ENCODE results near the gene DMXL1. TPM values are rescaled to one million over a fixed set of nuclear protein-coding genes. Genes with fewer than 3 reads are reported as not detected.

The DMXL1 gene
- total RNA-seq, 1 experiment from 2014 or later, result 107 TPM

DNA sequence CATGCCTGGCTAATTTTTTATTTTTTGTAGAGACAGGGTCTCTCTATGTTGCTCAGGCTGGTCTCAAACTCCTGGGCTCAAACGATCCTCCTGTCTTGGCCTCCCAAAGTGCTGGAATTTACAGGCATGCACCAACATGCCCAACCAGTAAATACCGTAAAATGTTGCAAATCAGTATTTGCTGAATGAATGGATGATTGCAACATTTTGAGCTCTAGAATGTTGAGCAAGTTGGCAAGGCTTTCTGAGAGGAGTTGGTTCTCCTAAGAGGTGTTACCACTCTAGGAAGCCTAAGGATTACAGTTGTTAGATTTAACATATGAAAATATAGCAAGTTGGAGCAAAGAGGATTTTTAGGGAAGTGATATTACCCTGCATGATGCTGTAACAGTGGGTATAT lies 15.6 kb upstream of the DMXL1 start:
- no peak overlapping the region for H3K4me2 ChIP-seq (ENCODE audit: low read depth, low read length, poor library complexity, severe bottlenecking)
- no peaks in the 10 kb centered on the region for H3K27me3 ChIP-seq (ENCODE audit: low read length)
- H3K4me3 ChIP-seq (ENCODE audit: low read length), result no peak overlapping the region
- H4K20me1 ChIP-seq (ENCODE audit: insufficient read depth, low read depth, low read length), result no peaks in the 10 kb centered on the region
- H3K79me2 ChIP-seq (ENCODE audit: low read length), result no peaks in the 10 kb centered on the region
- no peaks in the 10 kb centered on the region for H3K9me3 ChIP-seq (ENCODE audit: low read length)
- no peak overlapping the region for H3K9ac ChIP-seq (ENCODE audit: low read length)
- H3K9me2 ChIP-seq (replicated peaks; ENCODE audit: insufficient read depth, low read length), result no peaks in the 10 kb centered on the region
- DNase-seq, result no peak
- no peak overlapping the region for H2AFZ ChIP-seq (ENCODE audit: low read length)
- no peak overlapping the region for H3K27ac ChIP-seq (ENCODE audit: low read length)
- no peaks in the 10 kb centered on the region for H3K36me3 ChIP-seq (ENCODE audit: insufficient read depth, low read length)
- peaks cover 8% of the 10 kb centered on the region for H3K4me1 ChIP-seq (ENCODE audit: low read length)

GRCh38 chr5:119058979-119059529 lies 11.8 kb upstream of the DMXL1 start:
- Histone ChIP-seq H3K4me2 (ENCODE audit: low read depth, low read length, poor library complexity, severe bottlenecking) (no peak overlapping the region), H3K4me1 (ENCODE audit: low read length) (peaks cover 8% of the 10 kb centered on the region), H3K9ac (ENCODE audit: low read length) (no peak overlapping the region), H3K9me2 (replicated peaks; ENCODE audit: insufficient read depth, low read length) (no peaks in the 10 kb centered on the region), H3K27me3 (ENCODE audit: low read length) (no peaks in the 10 kb centered on the region), H3K79me2 (ENCODE audit: low read length) (no peaks in the 10 kb centered on the region), H3K27ac (ENCODE audit: low read length) (no peak overlapping the region), H3K36me3 (ENCODE audit: insufficient read depth, low read length) (no peaks in the 10 kb centered on the region), H2AFZ (ENCODE audit: low read length) (no peak overlapping the region), H4K20me1 (ENCODE audit: insufficient read depth, low read depth, low read length) (no peaks in the 10 kb centered on the region), H3K4me3 (ENCODE audit: low read length) (no peak overlapping the region), H3K9me3 (ENCODE audit: low read length) (no peaks in the 10 kb centered on the region)
- DNase-seq, result no peak

GRCh38 chr5:119059740-119060255 lies 11.1 kb upstream of the DMXL1 start:
- 0 out of 2 replicates have a peak overlapping the region, but pooled peaks have one; percentile 12 for H2AFZ ChIP-seq (ENCODE audit: low read length)
- peaks cover 8% of the 10 kb centered on the region for H3K4me1 ChIP-seq (ENCODE audit: low read length)
- H3K4me2 ChIP-seq (ENCODE audit: low read depth, low read length, poor library complexity, severe bottlenecking), result peak overlapping the region; percentile 35
- DNase-seq, result no peak
- H3K27ac ChIP-seq (ENCODE audit: low read length), result no peak overlapping the region
- H3K36me3 ChIP-seq (ENCODE audit: insufficient read depth, low read length), result no peaks in the 10 kb centered on the region
- H4K20me1 ChIP-seq (ENCODE audit: insufficient read depth, low read depth, low read length), result no peaks in the 10 kb centered on the region
- no peak overlapping the region for H3K4me3 ChIP-seq (ENCODE audit: low read length)
- no peak overlapping the region for H3K9ac ChIP-seq (ENCODE audit: low read length)
- no peaks in the 10 kb centered on the region for H3K79me2 ChIP-seq (ENCODE audit: low read length)
- H3K9me2 ChIP-seq (replicated peaks; ENCODE audit: insufficient read depth, low read length), result no peaks in the 10 kb centered on the region
- H3K27me3 ChIP-seq (ENCODE audit: low read length), result no peaks in the 10 kb centered on the region
- no peaks in the 10 kb centered on the region for H3K9me3 ChIP-seq (ENCODE audit: low read length)

GRCh38 chr5:119063579-119064379 lies 7.1 kb upstream of the DMXL1 start:
- no peaks in the 10 kb centered on the region for H3K27me3 ChIP-seq (ENCODE audit: low read length)
- H3K4me2 ChIP-seq (ENCODE audit: low read depth, low read length, poor library complexity, severe bottlenecking), result no peak overlapping the region
- no peaks in the 10 kb centered on the region for H3K9me2 ChIP-seq (replicated peaks; ENCODE audit: insufficient read depth, low read length)
- H3K27ac ChIP-seq (ENCODE audit: low read length), result no peak overlapping the region
- H4K20me1 ChIP-seq (ENCODE audit: insufficient read depth, low read depth, low read length), result no peaks in the 10 kb centered on the region
- peaks cover 8% of the 10 kb centered on the region for H3K4me1 ChIP-seq (ENCODE audit: low read length)
- DNase-seq, result no peak
- no peaks in the 10 kb centered on the region for H3K36me3 ChIP-seq (ENCODE audit: insufficient read depth, low read length)
- no peak overlapping the region for H3K9ac ChIP-seq (ENCODE audit: low read length)
- H3K79me2 ChIP-seq (ENCODE audit: low read length), result no peaks in the 10 kb centered on the region
- H3K4me3 ChIP-seq (ENCODE audit: low read length), result no peak overlapping the region
- H2AFZ ChIP-seq (ENCODE audit: low read length), result no peak overlapping the region
- no peaks in the 10 kb centered on the region for H3K9me3 ChIP-seq (ENCODE audit: low read length)

DNA sequence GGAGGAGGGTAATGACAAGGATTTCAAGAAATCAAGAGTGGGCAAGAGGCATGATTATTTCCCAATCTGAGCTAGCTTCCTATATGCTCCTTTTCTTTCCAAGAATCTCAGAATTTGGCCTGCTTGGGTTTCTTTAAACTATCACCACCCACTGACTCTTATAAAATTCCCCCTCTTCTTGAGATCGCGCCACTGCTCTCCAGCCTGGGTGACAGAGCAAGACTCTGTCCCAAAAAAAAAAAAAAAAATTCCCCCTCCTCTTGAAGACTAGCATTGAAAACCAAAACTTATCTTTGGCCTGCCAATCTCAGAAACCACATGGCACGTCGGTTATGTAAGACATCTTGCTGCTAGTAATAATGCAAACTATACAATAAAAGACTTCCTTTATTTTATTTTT lies 3.4 kb upstream of the DMXL1 start:
- H3K9me2 ChIP-seq (replicated peaks; ENCODE audit: insufficient read depth, low read length), result no peaks in the 10 kb centered on the region
- no peak overlapping the region for H3K9ac ChIP-seq (ENCODE audit: low read length)
- no peak overlapping the region for H3K4me2 ChIP-seq (ENCODE audit: low read depth, low read length, poor library complexity, severe bottlenecking)
- H3K27ac ChIP-seq (ENCODE audit: low read length), result no peak overlapping the region
- H3K9me3 ChIP-seq (ENCODE audit: low read length), result no peaks in the 10 kb centered on the region
- H3K4me1 ChIP-seq (ENCODE audit: low read length), result peaks cover 9% of the 10 kb centered on the region
- H4K20me1 ChIP-seq (ENCODE audit: insufficient read depth, low read depth, low read length), result no peaks in the 10 kb centered on the region
- H3K79me2 ChIP-seq (ENCODE audit: low read length), result peaks cover 10% of the 10 kb centered on the region
- H3K36me3 ChIP-seq (ENCODE audit: insufficient read depth, low read length), result no peaks in the 10 kb centered on the region
- H2AFZ ChIP-seq (ENCODE audit: low read length), result no peak overlapping the region
- no peaks in the 10 kb centered on the region for H3K27me3 ChIP-seq (ENCODE audit: low read length)
- DNase-seq, result no peak
- H3K4me3 ChIP-seq (ENCODE audit: low read length), result no peak overlapping the region

GRCh38 chr5:119070578-119070827 lies 384 bp upstream of the DMXL1 start:
- H3K9ac ChIP-seq (ENCODE audit: low read length), result peak overlapping the region; percentile 84
- no peaks in the 10 kb centered on the region for H3K9me3 ChIP-seq (ENCODE audit: low read length)
- peaks cover 40% of the 10 kb centered on the region for H3K4me1 ChIP-seq (ENCODE audit: low read length)
- H3K4me2 ChIP-seq (ENCODE audit: low read depth, low read length, poor library complexity, severe bottlenecking), result peak overlapping the region; percentile 93
- peak overlapping the region; percentile 86 for H3K4me3 ChIP-seq (ENCODE audit: low read length)
- H3K27me3 ChIP-seq (ENCODE audit: low read length), result no peaks in the 10 kb centered on the region
- no peaks in the 10 kb centered on the region for H3K36me3 ChIP-seq (ENCODE audit: insufficient read depth, low read length)
- peaks cover 34% of the 10 kb centered on the region for H3K79me2 ChIP-seq (ENCODE audit: low read length)
- no peak for DNase-seq
- no peaks in the 10 kb centered on the region for H4K20me1 ChIP-seq (ENCODE audit: insufficient read depth, low read depth, low read length)
- no peaks in the 10 kb centered on the region for H3K9me2 ChIP-seq (replicated peaks; ENCODE audit: insufficient read depth, low read length)
- H2AFZ ChIP-seq (ENCODE audit: low read length), result peak overlapping the region; percentile 96
- H3K27ac ChIP-seq (ENCODE audit: low read length), result peak overlapping the region; percentile 88

DNA sequence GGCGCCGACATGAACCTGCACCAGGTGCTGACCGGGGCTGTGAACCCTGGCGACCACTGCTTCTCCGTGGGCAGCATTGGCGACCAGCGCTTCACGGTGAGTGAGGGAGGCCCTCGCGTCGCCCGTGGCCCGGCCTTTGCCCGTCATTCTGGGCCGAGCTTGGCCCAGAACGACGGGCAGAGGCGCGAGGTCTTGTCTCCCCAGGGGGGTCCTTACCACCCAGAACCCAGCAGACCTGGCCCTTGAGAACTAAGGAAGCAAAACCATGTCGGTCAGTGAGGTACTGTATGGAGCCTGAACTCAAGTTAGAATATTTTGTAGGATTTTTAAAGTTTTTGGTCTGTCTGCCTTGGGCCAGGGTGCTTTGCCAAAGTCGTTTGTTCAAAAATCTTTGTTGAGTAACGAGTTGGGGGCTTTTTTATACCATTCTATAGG lies 691 bp downstream of the DMXL1 start:
- Histone ChIP-seq H2AFZ (ENCODE audit: low read length) (peak overlapping the region; percentile 31; the same call in 1 of the 2 replicates), H3K27me3 (ENCODE audit: low read length) (no peaks in the 10 kb centered on the region), H3K9me2 (replicated peaks; ENCODE audit: insufficient read depth, low read length) (no peaks in the 10 kb centered on the region), H3K9ac (ENCODE audit: low read length) (peak overlapping the region; percentile 84), H4K20me1 (ENCODE audit: insufficient read depth, low read depth, low read length) (no peaks in the 10 kb centered on the region), H3K9me3 (ENCODE audit: low read length) (no peaks in the 10 kb centered on the region), H3K4me3 (ENCODE audit: low read length) (peak overlapping the region; percentile 86), H3K36me3 (ENCODE audit: insufficient read depth, low read length) (no peaks in the 10 kb centered on the region), H3K4me2 (ENCODE audit: low read depth, low read length, poor library complexity, severe bottlenecking) (peak overlapping the region; percentile 93), H3K27ac (ENCODE audit: low read length) (peak overlapping the region; percentile 88), H3K4me1 (ENCODE audit: low read length) (peaks cover 50% of the 10 kb centered on the region), H3K79me2 (ENCODE audit: low read length) (peaks cover 45% of the 10 kb centered on the region)
- peak; percentile 67 for DNase-seq

DNA sequence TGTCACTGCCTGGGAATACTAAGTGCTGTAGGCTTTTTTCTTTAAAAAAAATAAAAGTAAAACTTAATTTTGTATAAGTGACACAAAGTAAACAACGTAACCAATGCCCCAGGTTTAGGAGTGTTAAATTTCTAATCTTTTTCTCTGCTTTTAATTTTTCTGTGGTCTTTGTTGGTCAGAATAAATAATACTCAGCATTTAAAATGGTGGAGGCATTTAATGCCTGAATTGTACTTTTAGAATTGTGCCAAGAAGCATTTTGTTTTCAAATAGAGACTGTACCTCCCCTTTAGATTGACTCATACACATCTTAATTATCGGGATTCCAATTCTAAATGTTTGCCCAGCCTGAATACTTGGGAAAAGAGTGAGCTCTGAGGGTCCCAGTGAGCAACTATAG lies 1.6 kb downstream of the DMXL1 start:
- Histone ChIP-seq H3K79me2 (ENCODE audit: low read length) (peaks cover 54% of the 10 kb centered on the region), H3K4me1 (ENCODE audit: low read length) (peaks cover 55% of the 10 kb centered on the region), H4K20me1 (ENCODE audit: insufficient read depth, low read depth, low read length) (no peaks in the 10 kb centered on the region), H3K4me3 (ENCODE audit: low read length) (peak overlapping the region; percentile 86), H2AFZ (ENCODE audit: low read length) (no peak overlapping the region), H3K9me2 (replicated peaks; ENCODE audit: insufficient read depth, low read length) (no peaks in the 10 kb centered on the region), H3K27me3 (ENCODE audit: low read length) (no peaks in the 10 kb centered on the region), H3K27ac (ENCODE audit: low read length) (peak overlapping the region; percentile 88), H3K9me3 (ENCODE audit: low read length) (no peaks in the 10 kb centered on the region), H3K9ac (ENCODE audit: low read length) (peak overlapping the region; percentile 84), H3K36me3 (ENCODE audit: insufficient read depth, low read length) (no peaks in the 10 kb centered on the region), H3K4me2 (ENCODE audit: low read depth, low read length, poor library complexity, severe bottlenecking) (peak overlapping the region; percentile 93)
- DNase-seq, result peak; percentile 44

Data from Karpas-422 (cell line).